Immature natural killer cell (primary cell): ENCODE measurements around the gene ECT2L. TPM values are rescaled to one million over a fixed set of nuclear protein-coding genes. Genes with fewer than 3 reads are reported as not detected.

ENCODE experiments used
- DNase-seq, 3 donors: peaks; one replicate each; pipeline ENCODE4 v3.0.0; 2022; ENCODE audit warnings: mixed read lengths in 1 of 3
- H3K27ac Mint-ChIP-seq, 6 donors: one replicate each; pipeline ENCODE4 v1.8.0; 2020; ENCODE audit warnings: mixed read lengths in 6 of 6, mild to moderate bottlenecking in 5 of 6, inconsistent platforms in 4 of 6, moderate library complexity in 3 of 6
- H3K27me3 Mint-ChIP-seq, 3 donors: one replicate each; pipeline ENCODE4 v1.8.0; 2020 to 2021; ENCODE audit warnings: low read depth in 3 of 3, mild to moderate bottlenecking in 3 of 3, mixed read lengths in 3 of 3, moderate library complexity in 3 of 3, inconsistent platforms in 1 of 3
- H3K36me3 Mint-ChIP-seq, 3 donors: one replicate each; pipeline ENCODE4 v1.8.0; 2020; ENCODE audit warnings: mixed read lengths in 3 of 3, inconsistent platforms in 2 of 3, mild to moderate bottlenecking in 2 of 3
- H3K4me1 Mint-ChIP-seq, 2 donors: one replicate each; pipeline ENCODE4 v1.8.0; 2020; ENCODE audit warnings: inconsistent platforms in 2 of 2, mild to moderate bottlenecking in 2 of 2, mixed read lengths in 2 of 2, moderate library complexity in 1 of 2
- H3K4me3 Mint-ChIP-seq, 5 donors: one replicate each; pipeline ENCODE4 v1.8.0; 2020; ENCODE audit warnings: mild to moderate bottlenecking in 5 of 5, mixed read lengths in 5 of 5, inconsistent platforms in 3 of 5, moderate library complexity in 3 of 5
- H3K9me3 Mint-ChIP-seq, 6 donors: one replicate each; pipeline ENCODE4 v1.8.0; 2020; ENCODE audit warnings: mild to moderate bottlenecking in 6 of 6, mixed read lengths in 6 of 6, inconsistent platforms in 4 of 6, moderate library complexity in 3 of 6
- polyA plus RNA-seq, 3 donors: library from polyadenylated mRNA; unstranded; fragments of 300-500 nt; fragmentation: Illumina TruSeq; gene quantifications; one replicate each; pipeline ENCODE4 v1.2.3, GENCODE V29; 2021

ECT2L gene
- polyA plus RNA-seq, 3 donors from 2014 or later, result not detected

DNA sequence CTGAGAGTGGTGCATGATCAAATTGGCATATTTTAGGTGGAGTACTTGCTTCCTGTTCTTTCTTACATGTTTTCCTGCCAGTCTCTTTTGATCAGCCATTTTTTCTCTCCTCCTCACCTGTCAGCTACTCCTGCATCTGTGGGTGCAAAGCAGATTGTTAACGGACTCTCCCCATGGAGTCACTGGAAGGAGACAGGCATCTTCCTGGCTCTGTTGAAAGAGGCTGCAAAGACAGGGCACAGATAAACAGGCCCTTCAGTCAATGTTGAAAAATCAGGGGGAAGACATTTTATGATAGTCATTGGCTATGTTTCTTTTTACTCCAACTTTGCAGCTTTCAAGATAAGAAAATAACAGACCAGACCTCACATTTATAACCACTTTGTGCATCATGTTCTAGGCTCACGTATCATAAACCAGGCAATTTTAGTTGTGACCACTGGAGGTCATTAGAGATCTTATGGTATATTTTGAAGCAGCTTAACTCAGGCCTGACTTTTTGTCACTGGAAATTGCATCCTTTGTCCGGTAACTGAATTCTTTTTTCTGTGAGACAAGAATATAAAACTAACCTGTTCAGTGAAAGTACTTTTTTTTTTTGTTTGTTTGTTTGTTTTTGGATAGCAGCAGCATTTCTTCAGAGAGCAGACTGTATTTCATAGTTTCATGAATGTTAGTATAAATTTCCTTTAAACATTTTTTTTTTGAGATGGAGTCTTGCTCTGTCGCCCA lies 20.1 kb downstream of the ECT2L start:
- Mint-ChIP-seq H3K4me1 (no peaks in the 10 kb centered on the region), H3K36me3 (no peaks in the 10 kb centered on the region), H3K4me3 (no peak overlapping the region), H3K27ac (peak overlapping the region in 1 of 6 donors; percentile 57), H3K27me3 (peaks cover 0 to 5% (median 1%) of the 10 kb centered on the region in 3 donors), H3K9me3 (no peaks in the 10 kb centered on the region)
- DNase-seq, result peak; percentile 32 to 44 (median 42)

DNA sequence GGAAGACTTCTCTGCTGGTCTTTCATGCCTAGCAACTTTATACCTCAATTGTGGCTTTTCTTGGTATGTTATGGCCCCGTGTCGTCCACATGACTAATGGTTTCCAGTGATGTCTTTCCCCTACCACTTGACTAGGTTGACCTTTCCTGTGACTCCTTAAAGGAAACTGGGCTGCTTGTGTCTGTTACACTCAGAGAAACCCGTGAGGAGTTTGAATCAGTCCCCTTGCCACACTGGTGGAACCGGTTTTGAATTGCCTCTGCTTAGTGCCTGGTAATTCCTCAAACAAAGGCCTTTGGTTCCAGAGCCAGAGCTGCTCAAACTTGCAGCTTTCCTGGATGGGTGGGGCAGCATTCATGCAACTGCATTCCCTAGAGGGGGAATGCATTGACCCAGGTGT lies 21.9 kb downstream of the ECT2L start:
- Mint-ChIP-seq H3K27ac (no peak overlapping the region), H3K9me3 (no peaks in the 10 kb centered on the region)

DNA sequence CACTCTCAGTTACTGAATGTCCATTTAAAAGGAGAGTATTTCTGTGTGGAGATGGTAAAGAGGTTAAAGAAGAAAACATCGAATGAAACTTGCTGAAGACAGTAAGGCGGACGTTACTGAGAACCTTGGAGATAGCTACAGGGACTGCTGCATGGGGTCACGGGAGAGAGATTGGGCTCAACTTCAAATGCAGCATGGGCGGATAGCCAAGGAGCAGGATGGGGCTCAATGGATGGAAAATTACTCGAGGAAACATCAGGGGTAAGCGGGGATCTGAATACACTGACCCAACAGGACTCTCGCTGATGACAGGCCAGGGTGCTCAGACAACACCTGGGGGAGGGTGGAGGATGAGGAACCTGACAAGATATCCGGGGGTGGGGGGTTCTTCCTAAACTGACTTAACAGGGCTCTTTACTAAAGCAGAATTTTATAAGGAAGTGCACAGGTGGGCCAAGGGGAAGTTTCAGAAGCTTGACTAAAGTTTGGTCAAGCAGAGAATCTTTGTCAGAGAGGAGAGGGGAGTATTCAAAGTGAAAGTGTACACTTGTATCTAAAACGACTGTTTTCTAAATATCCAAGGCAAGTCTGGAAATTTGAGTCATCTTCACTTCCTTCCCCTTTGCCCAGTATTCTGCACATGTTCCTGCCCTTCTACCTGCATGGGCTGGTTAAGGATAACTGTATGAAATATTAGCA lies 22.8 kb downstream of the ECT2L start:
- no peaks in the 10 kb centered on the region for H3K4me1 Mint-ChIP-seq
- no peak for DNase-seq
- H3K27me3 Mint-ChIP-seq, result peaks cover 0 to under 1% (median 0%) of the 10 kb centered on the region in 3 donors
- H3K4me3 Mint-ChIP-seq, result no peak overlapping the region
- no peaks in the 10 kb centered on the region for H3K36me3 Mint-ChIP-seq
- no peaks in the 10 kb centered on the region for H3K9me3 Mint-ChIP-seq
- no peak overlapping the region for H3K27ac Mint-ChIP-seq

More for the DNA sequence above, 21.9 kb downstream of the ECT2L start:
- no peak overlapping the region for H3K4me3 Mint-ChIP-seq
- peaks cover 0 to 3% (median 0%) of the 10 kb centered on the region in 3 donors for H3K27me3 Mint-ChIP-seq
- H3K4me1 Mint-ChIP-seq, result no peaks in the 10 kb centered on the region
- DNase-seq, result no peak
- no peaks in the 10 kb centered on the region for H3K36me3 Mint-ChIP-seq

DNA sequence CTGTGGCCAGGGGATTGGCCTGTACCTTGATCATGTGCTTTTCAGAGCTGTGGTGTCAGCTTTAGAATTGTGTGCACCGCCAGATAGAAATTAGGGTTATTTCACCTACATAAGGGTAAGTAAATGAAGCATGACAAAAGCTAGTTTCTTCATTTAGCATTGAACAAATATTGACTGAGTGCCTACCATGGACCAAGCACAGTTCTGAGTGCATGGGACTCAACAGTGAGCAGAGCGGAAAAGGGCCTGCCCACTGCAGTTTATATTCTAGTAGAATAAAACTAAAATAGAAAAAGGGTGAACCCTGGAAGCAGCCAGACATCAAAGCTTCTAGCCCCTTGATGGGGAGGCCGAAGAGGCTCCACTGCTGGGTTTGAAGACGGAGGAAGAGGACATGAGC lies 25.6 kb downstream of the ECT2L start:
- Mint-ChIP-seq H3K36me3 (no peaks in the 10 kb centered on the region), H3K27me3 (peaks cover 0 to 3% (median 2%) of the 10 kb centered on the region in 3 donors), H3K4me3 (no peak overlapping the region), H3K4me1 (no peaks in the 10 kb centered on the region), H3K27ac (no peak overlapping the region), H3K9me3 (no peaks in the 10 kb centered on the region)
- no peak for DNase-seq

DNA sequence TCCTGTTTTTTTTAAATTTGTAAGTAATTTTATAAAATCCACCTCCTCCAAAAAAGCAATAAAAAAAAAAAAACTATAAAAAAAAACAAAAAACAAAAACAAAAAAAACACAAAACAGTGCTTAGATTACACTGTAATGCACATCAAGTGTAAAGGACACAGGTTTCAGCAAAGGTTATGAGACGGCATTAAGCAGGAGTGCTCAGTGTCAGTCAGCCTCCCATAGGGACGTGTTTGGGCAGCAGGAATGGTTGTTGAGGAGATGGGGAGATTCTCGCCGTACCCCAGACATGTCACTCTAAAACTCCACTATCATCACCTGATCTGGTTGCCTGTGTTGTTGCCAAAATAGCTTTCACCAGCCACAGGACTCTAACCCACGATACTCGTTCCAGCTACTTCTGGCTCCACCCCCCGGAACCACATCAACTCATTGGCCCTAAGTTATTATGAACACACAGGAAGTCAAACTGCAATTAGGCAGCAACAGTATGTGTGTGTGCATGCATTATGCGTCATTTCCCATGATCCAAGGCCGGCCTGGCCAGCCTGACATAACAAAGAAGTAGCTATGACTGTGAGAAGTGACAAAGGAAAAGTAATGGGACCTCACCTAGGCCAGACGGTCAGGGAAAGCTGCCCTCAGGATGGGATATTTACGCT lies 28.7 kb downstream of the ECT2L start:
- no peak overlapping the region for H3K4me3 Mint-ChIP-seq
- no peaks in the 10 kb centered on the region for H3K4me1 Mint-ChIP-seq
- peaks cover 0 to 5% (median 4%) of the 10 kb centered on the region in 3 donors for H3K27me3 Mint-ChIP-seq
- H3K27ac Mint-ChIP-seq, result no peak overlapping the region
- H3K36me3 Mint-ChIP-seq, result no peaks in the 10 kb centered on the region
- DNase-seq, result no peak
- no peaks in the 10 kb centered on the region for H3K9me3 Mint-ChIP-seq

DNA sequence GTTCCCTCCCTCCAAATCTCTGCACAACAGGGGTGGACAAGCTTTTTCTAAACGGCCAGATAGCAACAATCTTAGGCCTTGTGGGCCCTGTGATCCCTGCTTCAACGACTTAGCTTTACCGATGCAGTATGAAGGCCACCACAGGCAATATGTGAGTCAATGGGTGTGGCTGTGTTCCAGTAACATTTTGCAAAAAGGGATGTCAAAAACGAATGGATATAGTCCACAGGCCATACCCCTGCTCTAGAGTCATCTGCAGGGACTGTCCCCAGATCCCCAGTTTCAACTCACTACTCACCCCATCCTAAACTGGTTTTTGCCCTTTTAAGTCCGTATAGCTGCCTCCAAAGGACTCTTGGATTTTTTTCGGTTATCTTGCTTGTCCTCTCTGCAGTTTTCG lies 34.4 kb downstream of the ECT2L start:
- H3K27me3 Mint-ChIP-seq, result peaks cover 0 to 4% (median 2%) of the 10 kb centered on the region in 3 donors
- H3K27ac Mint-ChIP-seq, result no peak overlapping the region
- H3K4me1 Mint-ChIP-seq, result no peaks in the 10 kb centered on the region
- no peak for DNase-seq
- no peak overlapping the region for H3K4me3 Mint-ChIP-seq
- H3K9me3 Mint-ChIP-seq, result no peaks in the 10 kb centered on the region
- no peaks in the 10 kb centered on the region for H3K36me3 Mint-ChIP-seq

DNA sequence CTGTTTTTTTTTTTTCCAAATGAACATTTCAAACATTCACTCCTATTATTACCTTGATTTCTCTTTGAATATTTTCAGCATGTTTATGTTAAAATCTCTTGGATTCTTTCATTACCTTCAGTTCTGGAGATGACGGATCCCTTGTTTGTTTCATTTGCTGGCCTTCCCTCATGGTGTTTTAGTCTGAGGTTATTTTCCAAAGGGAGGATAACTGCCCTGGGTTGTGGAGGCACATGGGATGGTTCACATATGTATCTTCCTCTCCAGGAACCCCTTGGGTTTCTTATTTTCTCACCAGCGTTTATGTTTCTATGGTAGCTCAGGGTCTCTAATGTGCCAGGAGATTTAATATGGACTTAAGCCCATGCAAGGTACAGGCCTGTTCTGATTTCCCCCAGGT lies 36.3 kb downstream of the ECT2L start:
- Mint-ChIP-seq H3K4me3 (no peak overlapping the region), H3K27ac (no peak overlapping the region), H3K4me1 (no peaks in the 10 kb centered on the region), H3K36me3 (no peaks in the 10 kb centered on the region), H3K27me3 (peaks cover 0 to under 1% (median 0%) of the 10 kb centered on the region in 3 donors), H3K9me3 (no peaks in the 10 kb centered on the region)
- DNase-seq, result no peak

DNA sequence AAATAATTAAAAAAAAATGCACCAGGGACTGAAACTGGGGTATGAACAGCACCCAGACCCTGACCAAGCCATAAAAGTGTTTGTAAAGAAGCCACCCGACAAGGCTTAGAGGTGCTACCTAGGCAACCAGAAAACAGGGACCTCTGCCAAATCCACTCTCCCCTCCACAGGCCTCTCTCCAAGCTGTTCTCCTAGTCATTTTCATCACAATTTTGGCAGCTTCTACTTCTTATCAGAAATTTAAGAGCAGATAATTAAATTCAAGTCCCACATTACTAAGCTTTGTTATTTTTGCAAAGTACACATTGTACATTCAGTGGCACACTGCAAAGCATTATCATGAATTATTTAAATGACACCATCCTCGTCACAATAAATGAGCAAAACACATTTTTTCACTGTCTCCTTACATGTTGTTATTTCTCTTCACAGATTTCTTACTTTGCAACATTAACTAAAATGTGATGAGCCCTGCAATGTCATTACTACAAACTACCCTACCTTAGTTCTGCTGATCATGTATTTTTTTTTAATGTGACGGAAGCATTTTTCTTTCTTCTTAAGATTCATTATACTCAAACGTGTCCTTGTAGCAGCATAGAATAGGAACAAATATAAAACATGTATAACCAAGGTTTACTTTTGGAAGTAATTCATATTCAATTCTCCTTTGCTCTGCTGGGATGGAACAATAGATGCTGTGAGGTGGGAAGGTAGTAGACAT lies 38.1 kb downstream of the ECT2L start:
- no peaks in the 10 kb centered on the region for H3K36me3 Mint-ChIP-seq
- H3K4me1 Mint-ChIP-seq, result no peaks in the 10 kb centered on the region
- H3K27ac Mint-ChIP-seq, result no peak overlapping the region
- no peaks in the 10 kb centered on the region for H3K9me3 Mint-ChIP-seq
- no peak overlapping the region for H3K4me3 Mint-ChIP-seq
- H3K27me3 Mint-ChIP-seq, result no peaks in the 10 kb centered on the region
- DNase-seq, result no peak

DNA sequence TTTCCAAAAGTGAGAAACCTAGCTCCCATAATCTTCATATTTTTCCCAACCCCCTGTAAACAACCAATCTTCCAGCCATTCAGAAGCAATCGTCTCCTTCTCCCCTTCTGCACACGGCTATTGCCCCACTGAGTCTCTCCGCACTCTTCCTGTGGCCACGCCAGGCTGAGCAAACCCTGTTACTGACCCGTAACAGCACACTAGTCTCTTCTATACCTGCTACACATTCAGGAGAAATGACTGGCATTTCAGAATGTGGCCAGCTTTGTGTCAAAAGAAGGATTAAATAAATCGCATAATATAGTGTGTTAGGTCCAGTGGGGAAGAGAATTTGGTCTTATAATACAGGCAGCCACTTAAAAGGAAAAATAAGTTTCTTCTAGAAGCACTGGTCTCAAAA lies 41.4 kb downstream of the ECT2L start:
- no peaks in the 10 kb centered on the region for H3K9me3 Mint-ChIP-seq

DNA sequence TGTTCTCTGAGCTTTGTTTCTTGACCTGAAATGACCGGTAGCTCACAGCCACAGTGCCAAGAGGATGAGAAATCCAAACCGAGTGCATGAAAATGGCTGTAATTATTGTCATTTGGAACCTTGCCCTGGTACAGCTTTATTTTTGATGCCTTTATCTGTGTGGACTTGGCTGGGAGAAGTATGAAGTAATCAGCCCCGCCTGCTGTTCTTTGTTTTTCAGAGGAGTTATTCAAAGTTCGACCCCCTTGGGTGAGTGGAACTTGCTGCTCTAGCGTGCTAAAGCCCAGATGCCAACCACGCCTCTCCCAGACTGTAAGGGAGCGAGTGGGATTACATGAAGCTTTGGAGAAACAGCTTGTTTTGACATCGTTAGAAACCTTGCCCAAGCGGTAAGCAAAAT lies 48.3 kb downstream of the ECT2L start:
- H3K27me3 Mint-ChIP-seq, result peaks cover 0 to 2% (median 2%) of the 10 kb centered on the region in 3 donors
- H3K4me1 Mint-ChIP-seq, result no peaks in the 10 kb centered on the region
- H3K4me3 Mint-ChIP-seq, result no peak overlapping the region
- no peaks in the 10 kb centered on the region for H3K36me3 Mint-ChIP-seq
- no peak for DNase-seq
- no peak overlapping the region for H3K27ac Mint-ChIP-seq
- H3K9me3 Mint-ChIP-seq, result no peaks in the 10 kb centered on the region

More for the DNA sequence above, 41.4 kb downstream of the ECT2L start:
- Mint-ChIP-seq H3K36me3 (no peaks in the 10 kb centered on the region), H3K4me3 (no peak overlapping the region), H3K4me1 (no peaks in the 10 kb centered on the region), H3K27me3 (no peaks in the 10 kb centered on the region), H3K27ac (no peak overlapping the region)
- no peak for DNase-seq

DNA sequence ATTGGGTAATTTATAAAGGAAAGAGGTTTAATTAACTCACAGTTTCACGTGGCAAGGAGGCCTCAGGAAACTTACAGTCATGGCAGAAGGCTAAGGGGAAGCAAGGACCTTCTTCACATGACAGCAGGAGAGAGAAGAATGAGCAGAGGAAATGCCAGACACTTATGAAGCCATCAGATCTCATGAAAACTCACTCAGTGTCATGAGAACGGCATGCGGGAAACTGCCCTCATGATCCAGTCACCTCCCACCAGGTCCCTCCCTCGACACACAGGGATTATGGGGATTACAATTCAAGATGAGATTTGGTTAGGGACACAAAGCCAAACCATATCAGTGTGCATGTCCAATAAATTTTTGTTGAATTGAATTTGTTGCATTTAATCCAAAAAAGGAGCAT lies 52.0 kb downstream of the ECT2L start:
- Mint-ChIP-seq H3K27ac (no peak overlapping the region), H3K9me3 (no peaks in the 10 kb centered on the region), H3K36me3 (no peaks in the 10 kb centered on the region), H3K4me1 (no peaks in the 10 kb centered on the region), H3K4me3 (no peak overlapping the region), H3K27me3 (peaks cover 2 to 5% (median 4%) of the 10 kb centered on the region in 3 donors)
- no peak for DNase-seq

DNA sequence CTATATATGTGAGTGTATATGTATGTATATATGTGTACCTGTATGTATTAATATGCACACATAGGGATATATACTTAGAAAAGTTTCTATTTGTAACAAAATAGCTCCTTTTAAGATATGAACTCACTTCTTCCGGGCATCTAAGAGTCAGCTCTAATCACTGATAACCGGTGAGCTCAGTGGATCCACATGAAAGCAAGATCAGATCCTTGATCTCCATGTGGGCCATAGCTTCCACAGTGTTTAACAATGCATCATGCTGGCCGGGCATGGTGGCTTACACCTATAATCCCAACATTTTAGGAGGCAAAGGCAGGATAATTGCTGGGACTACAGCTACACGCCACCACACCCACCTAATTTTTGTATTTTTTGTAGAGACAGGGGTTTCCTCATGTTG lies 52.6 kb downstream of the ECT2L start:
- H3K4me1 Mint-ChIP-seq, result no peaks in the 10 kb centered on the region
- H3K36me3 Mint-ChIP-seq, result no peaks in the 10 kb centered on the region
- DNase-seq, result no peak
- no peaks in the 10 kb centered on the region for H3K9me3 Mint-ChIP-seq
- H3K4me3 Mint-ChIP-seq, result no peak overlapping the region
- H3K27ac Mint-ChIP-seq, result no peak overlapping the region
- peaks cover 2 to 4% (median 3%) of the 10 kb centered on the region in 3 donors for H3K27me3 Mint-ChIP-seq

DNA sequence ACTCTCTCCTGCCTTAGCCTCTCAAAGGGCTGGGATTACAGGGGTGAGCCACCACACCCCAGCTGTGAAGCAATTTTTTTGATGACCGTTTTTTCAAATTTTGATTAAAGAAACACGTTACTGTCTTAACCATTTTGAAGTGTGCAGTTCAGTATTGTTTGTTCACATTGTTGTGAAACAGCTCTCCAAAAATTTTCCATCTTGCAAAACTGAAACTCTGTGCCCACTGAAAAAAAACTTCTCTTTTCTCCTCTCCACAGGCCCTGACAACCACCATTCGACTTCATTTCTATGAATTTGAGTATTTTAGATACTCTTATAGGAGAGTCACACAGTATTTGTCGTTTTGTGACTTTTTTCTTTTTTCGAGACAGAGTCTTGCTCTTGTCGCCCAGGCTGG lies 53.9 kb downstream of the ECT2L start:
- Mint-ChIP-seq H3K4me3 (no peak overlapping the region), H3K4me1 (no peaks in the 10 kb centered on the region), H3K9me3 (no peaks in the 10 kb centered on the region), H3K36me3 (no peaks in the 10 kb centered on the region), H3K27me3 (peaks cover 0 to 6% (median 3%) of the 10 kb centered on the region in 3 donors), H3K27ac (no peak overlapping the region)
- no peak for DNase-seq

DNA sequence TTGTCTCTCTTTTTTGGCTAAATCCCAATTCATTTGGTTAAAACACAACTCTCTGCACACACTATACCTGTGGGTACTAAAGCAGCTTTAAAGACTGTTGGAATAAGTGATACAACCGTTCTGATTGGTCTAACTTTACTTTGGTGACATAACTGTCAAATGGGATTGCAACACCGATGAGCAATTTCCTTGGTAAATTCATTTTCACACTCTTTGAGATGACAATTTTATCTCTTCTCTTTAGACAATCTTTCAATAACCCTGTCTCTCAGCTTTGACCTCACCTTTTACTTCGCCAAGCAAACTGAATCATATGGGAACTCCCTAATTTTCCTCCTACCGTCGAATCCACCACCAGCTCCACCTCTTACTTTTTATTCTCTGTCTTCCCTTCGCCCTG lies 60.8 kb downstream of the ECT2L start:
- no peaks in the 10 kb centered on the region for H3K9me3 Mint-ChIP-seq
- H3K4me1 Mint-ChIP-seq, result no peaks in the 10 kb centered on the region
- peaks cover 5 to 9% (median 7%) of the 10 kb centered on the region in 3 donors for H3K27me3 Mint-ChIP-seq
- no peaks in the 10 kb centered on the region for H3K36me3 Mint-ChIP-seq
- no peak overlapping the region for H3K27ac Mint-ChIP-seq
- H3K4me3 Mint-ChIP-seq, result no peak overlapping the region
- DNase-seq, result no peak
